K562 (cell line): ENCODE results near the gene CCDC90B. TPM values are rescaled to one million over a fixed set of nuclear protein-coding genes. Genes with fewer than 3 reads are reported as not detected.

Source experiments
- CREB3 ChIP-seq: fragments of 450-650 bp; conservative IDR thresholded peaks from 2 replicates; pipeline ENCODE4 v1.6.1; 2016; ENCODE audit warnings: missing genetic modification characterization, low read depth, mild to moderate bottlenecking, missing compliant biosample characterization, moderate library complexity
- CREB3L1 ChIP-seq: fragments of 450-650 bp; IDR thresholded peaks from 2 replicates; pipeline ENCODE4 v1.6.1; 2014; ENCODE audit warnings: low read depth, mild to moderate bottlenecking, moderate library complexity, borderline replicate concordance
- ETS1 ChIP-seq: conservative IDR thresholded peaks from 2 replicates; pipeline ENCODE4 v1.6.1; 2011; ENCODE audit warnings: low read depth, mild to moderate bottlenecking, low read length; ENCODE audit not compliant: control insufficient read depth
- HIVEP1 ChIP-seq: fragments of 250-450 bp; sonication (Bioruptor Pico); IDR thresholded peaks from 2 replicates; pipeline ENCODE4 v1.4.0; 2020; ENCODE audit warnings: mild to moderate bottlenecking
- HNRNPL ChIP-seq: fragments of 200-400 bp; formaldehyde crosslinking; IDR thresholded peaks from 2 replicates; pipeline ENCODE4 v1.6.1; 2017; ENCODE audit warnings: low read depth, mild to moderate bottlenecking, low read length
- MCM2 ChIP-seq: fragments of 450-650 bp; IDR thresholded peaks from 2 replicates; pipeline ENCODE4 v1.6.1; 2017; ENCODE audit warnings: low read depth, mild to moderate bottlenecking
- MTA3 ChIP-seq: fragments of 450-650 bp; formaldehyde crosslinking; IDR thresholded peaks from 2 replicates; pipeline ENCODE4 v1.6.1; 2017; ENCODE audit warnings: mild to moderate bottlenecking, borderline replicate concordance
- SAFB2 ChIP-seq: fragments of 200-400 bp; formaldehyde crosslinking; IDR thresholded peaks from 2 replicates; pipeline ENCODE4 v1.6.1; 2018; ENCODE audit warnings: borderline replicate concordance, low read length, low read depth, moderate library complexity; ENCODE audit not compliant: severe bottlenecking
- TAF7 ChIP-seq: fragments of 450-650 bp; IDR thresholded peaks from 2 replicates; pipeline ENCODE4 v1.6.1; 2016; ENCODE audit warnings: missing genetic modification characterization, missing compliant biosample characterization
- ZFP1 ChIP-seq: fragments of 450-650 bp; formaldehyde crosslinking; IDR thresholded peaks from 2 replicates; pipeline ENCODE4 v1.4.0; 2020; ENCODE audit warnings: mild to moderate bottlenecking, mixed read lengths
- ZNF212 ChIP-seq: fragments of 450-650 bp; formaldehyde crosslinking; IDR thresholded peaks from 2 replicates; pipeline ENCODE4 v1.4.0; 2020; ENCODE audit warnings: mild to moderate bottlenecking
- ZNF263 ChIP-seq: sonication (generic); formaldehyde crosslinking; IDR thresholded peaks from 2 replicates; pipeline ENCODE4 v1.8.0; 2022; ENCODE audit warnings: mild to moderate bottlenecking, missing genetic modification reagents, borderline replicate concordance
- ZNF764 ChIP-seq: fragments of 250-450 bp; sonication (Bioruptor Pico); IDR thresholded peaks from 2 replicates; pipeline ENCODE4 v1.4.0; 2020; ENCODE audit warnings: low read depth, mild to moderate bottlenecking, moderate library complexity
- polyA plus RNA-seq, 8 experiments: library from polyadenylated mRNA; depleted of rRNA in 4 of 8; stranded (reverse) in 5 of 8; unstranded in 3 of 8; fragments of >200 nt; fragmentation: Nextera tagmentation in 2 of 8; fragmentation: Illumina TruSeq in 1 of 8; extraction: Ambion mirVana in 2 of 8; extraction: Trizol in 1 of 8; gene quantifications; 2 replicates each; pipeline versions ENCODE4 v1.2.1 to v1.2.3, GENCODE V29; 2011 to 2014; ENCODE audit warnings: inconsistent platforms in 1 of 8, missing spikeins in 1 of 8
- total RNA-seq, 7 experiments: library from RNA; depleted of rRNA in 6 of 7; stranded (reverse); fragments of >200 nt in 6 of 7; fragmentation: Illumina TruSeq in 2 of 7; extraction: Trizol in 2 of 7; gene quantifications; 2 replicates each; pipeline versions ENCODE4 v1.2.1 to v1.2.3, GENCODE V29; 2011 to 2021; ENCODE audit warnings: low replicate concordance in 1 of 7
- TF ChIP-seq, protein P1 (sequence below): sonication (generic); formaldehyde crosslinking; IDR thresholded peaks from 2 replicates; pipeline ENCODE4 v1.8.0; 2023; ENCODE audit warnings: mild to moderate bottlenecking, missing genetic modification reagents
- TF ChIP-seq, protein P2 (sequence below): fragments of 450-650 bp; IDR thresholded peaks from 2 replicates; pipeline ENCODE4 v1.6.1; 2017; ENCODE audit warnings: antibody characterized with exemption, mild to moderate bottlenecking
- TF ChIP-seq, protein P3 (sequence below): sonication (generic); formaldehyde crosslinking; IDR thresholded peaks from 2 replicates; pipeline ENCODE4 v1.8.0; 2022; ENCODE audit warnings: mild to moderate bottlenecking, low read depth, missing genetic modification reagents

CCDC90B gene
- total and polyA plus RNA-seq, 9 of the 15 experiments (the other 6 are each of a cell fraction or from before 2014, with no cell fraction given): 26.6 to 63.6 (median 51.8) TPM

DNA sequence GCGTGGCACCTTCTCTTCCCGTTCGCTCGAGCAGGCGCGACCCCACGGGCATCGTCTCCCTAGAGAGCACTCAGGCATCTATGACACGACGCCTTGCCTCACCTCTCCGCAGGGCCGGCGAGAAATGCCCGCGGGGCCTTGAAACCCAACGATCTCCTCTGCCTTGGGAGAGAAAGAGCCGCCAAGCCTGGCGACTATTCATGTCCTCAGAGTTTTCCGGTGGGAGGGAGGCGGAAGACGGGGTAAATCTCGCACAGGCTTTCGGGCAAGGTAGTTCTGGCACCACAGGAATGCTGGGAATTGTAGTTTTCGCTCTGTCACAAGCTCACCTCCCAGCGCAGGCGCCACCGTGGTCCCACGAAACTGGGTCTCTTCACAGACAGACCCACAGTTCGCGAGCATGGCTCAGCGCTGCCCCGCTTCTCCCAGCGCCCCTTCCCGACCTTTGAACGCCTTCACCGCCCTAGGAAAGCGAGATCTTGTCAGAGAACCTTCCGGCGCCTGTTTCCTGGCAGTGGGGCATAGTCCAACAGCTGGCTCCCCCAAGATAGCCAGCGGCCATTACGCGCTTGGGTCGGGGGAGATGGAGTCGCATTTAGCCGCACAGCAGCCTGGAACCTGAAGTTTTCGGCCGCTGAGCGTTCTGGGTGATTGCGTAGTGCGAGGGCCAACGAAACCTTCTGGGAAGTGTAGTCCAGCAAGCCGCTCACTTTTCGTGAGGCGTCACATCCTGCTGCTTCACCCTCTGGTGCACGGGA is at the start of gene CCDC90B (continued):
- TF ChIP-seq HNRNPL (no peak), ZNF764 (CRISPR knock-in tag) (no peak), ZFP1 (CRISPR knock-in tag) (no peak), SAFB2 (no peak), TAF7 (peak; percentile 94), CREB3 (tag) (peak; percentile 80; the same call in 1 of the 2 replicates), MTA3 (0 out of 2 replicates have a peak, but pooled peaks have one; percentile 48), ZNF212 (CRISPR knock-in tag) (no peak), ZNF263 (CRISPR knock-in tag) (peak; percentile 70; the same call in 1 of the 2 replicates), ETS1 (peak; percentile 99), CREB3L1 (peak; percentile 97), HIVEP1 (CRISPR knock-in tag) (no peak), MCM2 (no peak)
- TF ChIP-seq, protein P1, sequence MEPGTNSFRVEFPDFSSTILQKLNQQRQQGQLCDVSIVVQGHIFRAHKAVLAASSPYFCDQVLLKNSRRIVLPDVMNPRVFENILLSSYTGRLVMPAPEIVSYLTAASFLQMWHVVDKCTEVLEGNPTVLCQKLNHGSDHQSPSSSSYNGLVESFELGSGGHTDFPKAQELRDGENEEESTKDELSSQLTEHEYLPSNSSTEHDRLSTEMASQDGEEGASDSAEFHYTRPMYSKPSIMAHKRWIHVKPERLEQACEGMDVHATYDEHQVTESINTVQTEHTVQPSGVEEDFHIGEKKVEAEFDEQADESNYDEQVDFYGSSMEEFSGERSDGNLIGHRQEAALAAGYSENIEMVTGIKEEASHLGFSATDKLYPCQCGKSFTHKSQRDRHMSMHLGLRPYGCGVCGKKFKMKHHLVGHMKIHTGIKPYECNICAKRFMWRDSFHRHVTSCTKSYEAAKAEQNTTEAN: peak; percentile 65; the same call in 1 of the 2 replicates
- TF ChIP-seq, protein P2, sequence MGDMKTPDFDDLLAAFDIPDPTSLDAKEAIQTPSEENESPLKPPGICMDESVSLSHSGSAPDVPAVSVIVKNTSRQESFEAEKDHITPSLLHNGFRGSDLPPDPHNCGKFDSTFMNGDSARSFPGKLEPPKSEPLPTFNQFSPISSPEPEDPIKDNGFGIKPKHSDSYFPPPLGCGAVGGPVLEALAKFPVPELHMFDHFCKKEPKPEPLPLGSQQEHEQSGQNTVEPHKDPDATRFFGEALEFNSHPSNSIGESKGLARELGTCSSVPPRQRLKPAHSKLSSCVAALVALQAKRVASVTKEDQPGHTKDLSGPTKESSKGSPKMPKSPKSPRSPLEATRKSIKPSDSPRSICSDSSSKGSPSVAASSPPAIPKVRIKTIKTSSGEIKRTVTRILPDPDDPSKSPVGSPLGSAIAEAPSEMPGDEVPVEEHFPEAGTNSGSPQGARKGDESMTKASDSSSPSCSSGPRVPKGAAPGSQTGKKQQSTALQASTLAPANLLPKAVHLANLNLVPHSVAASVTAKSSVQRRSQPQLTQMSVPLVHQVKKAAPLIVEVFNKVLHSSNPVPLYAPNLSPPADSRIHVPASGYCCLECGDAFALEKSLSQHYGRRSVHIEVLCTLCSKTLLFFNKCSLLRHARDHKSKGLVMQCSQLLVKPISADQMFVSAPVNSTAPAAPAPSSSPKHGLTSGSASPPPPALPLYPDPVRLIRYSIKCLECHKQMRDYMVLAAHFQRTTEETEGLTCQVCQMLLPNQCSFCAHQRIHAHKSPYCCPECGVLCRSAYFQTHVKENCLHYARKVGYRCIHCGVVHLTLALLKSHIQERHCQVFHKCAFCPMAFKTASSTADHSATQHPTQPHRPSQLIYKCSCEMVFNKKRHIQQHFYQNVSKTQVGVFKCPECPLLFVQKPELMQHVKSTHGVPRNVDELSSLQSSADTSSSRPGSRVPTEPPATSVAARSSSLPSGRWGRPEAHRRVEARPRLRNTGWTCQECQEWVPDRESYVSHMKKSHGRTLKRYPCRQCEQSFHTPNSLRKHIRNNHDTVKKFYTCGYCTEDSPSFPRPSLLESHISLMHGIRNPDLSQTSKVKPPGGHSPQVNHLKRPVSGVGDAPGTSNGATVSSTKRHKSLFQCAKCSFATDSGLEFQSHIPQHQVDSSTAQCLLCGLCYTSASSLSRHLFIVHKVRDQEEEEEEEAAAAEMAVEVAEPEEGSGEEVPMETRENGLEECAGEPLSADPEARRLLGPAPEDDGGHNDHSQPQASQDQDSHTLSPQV: peak; percentile 76
- TF ChIP-seq, protein P3, sequence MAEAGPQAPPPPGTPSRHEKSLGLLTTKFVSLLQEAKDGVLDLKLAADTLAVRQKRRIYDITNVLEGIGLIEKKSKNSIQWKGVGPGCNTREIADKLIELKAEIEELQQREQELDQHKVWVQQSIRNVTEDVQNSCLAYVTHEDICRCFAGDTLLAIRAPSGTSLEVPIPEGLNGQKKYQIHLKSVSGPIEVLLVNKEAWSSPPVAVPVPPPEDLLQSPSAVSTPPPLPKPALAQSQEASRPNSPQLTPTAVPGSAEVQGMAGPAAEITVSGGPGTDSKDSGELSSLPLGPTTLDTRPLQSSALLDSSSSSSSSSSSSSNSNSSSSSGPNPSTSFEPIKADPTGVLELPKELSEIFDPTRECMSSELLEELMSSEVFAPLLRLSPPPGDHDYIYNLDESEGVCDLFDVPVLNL (CRISPR knock-in tag): 0 out of 2 replicates have a peak, but pooled peaks have one; percentile 39
